ENCODE results near the gene MEAK7. TPM values are rescaled to one million over a fixed set of nuclear protein-coding genes. Genes with fewer than 3 reads are reported as not detected.

MEAK7 gene
- total and polyA plus RNA-seq, 2 donors: 4.4 to 7.3 TPM

- Histone ChIP-seq H3K27me3 (ENCODE audit: control insufficient read depth in 2 of 2, insufficient read depth in 1 of 2, low read length in 1 of 2) (no peaks in the 10 kb centered on the region), H3K36me3 (ENCODE audit: control insufficient read depth in 2 of 2, insufficient read depth in 2 of 2, low read length in 1 of 2) (no peaks in the 10 kb centered on the region), H3K4me3 (ENCODE audit: low read length in 2 of 2) (no peak overlapping the region), H3K27ac (ENCODE audit: low read depth in 1 of 2, low read length in 1 of 2) (no peak overlapping the region), H3K4me1 (ENCODE audit: control insufficient read depth in 2 of 2, insufficient read depth in 2 of 2, low read length in 2 of 2) (no peaks in the 10 kb centered on the region), H3K9me3 (ENCODE audit: control insufficient read depth in 2 of 2, insufficient read depth in 1 of 2, low read length in 1 of 2) (peaks cover 0 to 3% of the 10 kb centered on the region in 2 donors)
- WGBS: 97% methylated on average over 7 of the region's 7 CpGs
- DNase-seq (ENCODE audit: low read depth in 6 of 9, low spot score in 9 of 9): no peak
These were observed 33.1 kb downstream of the MEAK7 start for GRCh38 chr16:84471316-84471715.

GRCh38 chr16:84467709-84468108 is 36.8 kb downstream of the MEAK7 start:
- Histone ChIP-seq H3K27me3 (ENCODE audit: control insufficient read depth in 2 of 2, insufficient read depth in 1 of 2, low read length in 1 of 2) (no peaks in the 10 kb centered on the region), H3K27ac (ENCODE audit: low read depth in 1 of 2, low read length in 1 of 2) (no peak overlapping the region), H3K4me3 (ENCODE audit: low read length in 2 of 2) (no peak overlapping the region), H3K9me3 (ENCODE audit: control insufficient read depth in 2 of 2, insufficient read depth in 1 of 2, low read length in 1 of 2) (peaks cover 0 to 3% of the 10 kb centered on the region in 2 donors), H3K4me1 (ENCODE audit: control insufficient read depth in 2 of 2, insufficient read depth in 2 of 2, low read length in 2 of 2) (no peaks in the 10 kb centered on the region), H3K36me3 (ENCODE audit: control insufficient read depth in 2 of 2, insufficient read depth in 2 of 2, low read length in 1 of 2) (no peaks in the 10 kb centered on the region)
- no peak for DNase-seq (ENCODE audit: low read depth in 6 of 9, low spot score in 9 of 9)

GRCh38 chr16:84467256-84467655 is 37.2 kb downstream of the MEAK7 start:
- no peak overlapping the region for H3K4me3 ChIP-seq (ENCODE audit: low read length in 2 of 2)
- no peak overlapping the region for H3K27ac ChIP-seq (ENCODE audit: low read depth in 1 of 2, low read length in 1 of 2)
- no peaks in the 10 kb centered on the region for H3K27me3 ChIP-seq (ENCODE audit: control insufficient read depth in 2 of 2, insufficient read depth in 1 of 2, low read length in 1 of 2)
- no peak for DNase-seq (ENCODE audit: low read depth in 6 of 9, low spot score in 9 of 9)
- WGBS: 91% methylated on average over 1 of the region's 1 CpG
- no peaks in the 10 kb centered on the region for H3K36me3 ChIP-seq (ENCODE audit: control insufficient read depth in 2 of 2, insufficient read depth in 2 of 2, low read length in 1 of 2)
- no peaks in the 10 kb centered on the region for H3K4me1 ChIP-seq (ENCODE audit: control insufficient read depth in 2 of 2, insufficient read depth in 2 of 2, low read length in 2 of 2)
- H3K9me3 ChIP-seq (ENCODE audit: control insufficient read depth in 2 of 2, insufficient read depth in 1 of 2, low read length in 1 of 2): peaks cover 0 to 3% of the 10 kb centered on the region in 2 donors

GRCh38 chr16:84466692-84467091 is 37.8 kb downstream of the MEAK7 start:
- no peaks in the 10 kb centered on the region for H3K36me3 ChIP-seq (ENCODE audit: control insufficient read depth in 2 of 2, insufficient read depth in 2 of 2, low read length in 1 of 2)
- peaks cover 0 to 3% of the 10 kb centered on the region in 2 donors for H3K9me3 ChIP-seq (ENCODE audit: control insufficient read depth in 2 of 2, insufficient read depth in 1 of 2, low read length in 1 of 2)
- H3K4me3 ChIP-seq (ENCODE audit: low read length in 2 of 2): no peak overlapping the region
- 47% methylated on average over 4 of the region's 4 CpGs for WGBS
- no peaks in the 10 kb centered on the region for H3K27me3 ChIP-seq (ENCODE audit: control insufficient read depth in 2 of 2, insufficient read depth in 1 of 2, low read length in 1 of 2)
- no peak for DNase-seq (ENCODE audit: low read depth in 6 of 9, low spot score in 9 of 9)
- no peaks in the 10 kb centered on the region for H3K4me1 ChIP-seq (ENCODE audit: control insufficient read depth in 2 of 2, insufficient read depth in 2 of 2, low read length in 2 of 2)
- no peak overlapping the region for H3K27ac ChIP-seq (ENCODE audit: low read depth in 1 of 2, low read length in 1 of 2)

GRCh38 chr16:84465154-84465553 is 39.3 kb downstream of the MEAK7 start:
- no peaks in the 10 kb centered on the region for H3K36me3 ChIP-seq (ENCODE audit: control insufficient read depth in 2 of 2, insufficient read depth in 2 of 2, low read length in 1 of 2)
- H3K27ac ChIP-seq (ENCODE audit: low read depth in 1 of 2, low read length in 1 of 2): no peak overlapping the region
- no peak overlapping the region for H3K4me3 ChIP-seq (ENCODE audit: low read length in 2 of 2)
- H3K27me3 ChIP-seq (ENCODE audit: control insufficient read depth in 2 of 2, insufficient read depth in 1 of 2, low read length in 1 of 2): no peaks in the 10 kb centered on the region
- 98% methylated on average over 6 of the region's 6 CpGs for WGBS
- H3K4me1 ChIP-seq (ENCODE audit: control insufficient read depth in 2 of 2, insufficient read depth in 2 of 2, low read length in 2 of 2): no peaks in the 10 kb centered on the region
- no peak for DNase-seq (ENCODE audit: low read depth in 6 of 9, low spot score in 9 of 9)
- H3K9me3 ChIP-seq (ENCODE audit: control insufficient read depth in 2 of 2, insufficient read depth in 1 of 2, low read length in 1 of 2): peaks cover 0 to 3% of the 10 kb centered on the region in 2 donors

GRCh38 chr16:84464116-84464515 is 40.3 kb downstream of the MEAK7 start:
- WGBS: 95% methylated on average over 6 of the region's 6 CpGs
- no peak overlapping the region for H3K4me3 ChIP-seq (ENCODE audit: low read length in 2 of 2)
- peaks cover 0 to 6% of the 10 kb centered on the region in 2 donors for H3K9me3 ChIP-seq (ENCODE audit: control insufficient read depth in 2 of 2, insufficient read depth in 1 of 2, low read length in 1 of 2)
- H3K27ac ChIP-seq (ENCODE audit: low read depth in 1 of 2, low read length in 1 of 2): no peak overlapping the region
- no peaks in the 10 kb centered on the region for H3K4me1 ChIP-seq (ENCODE audit: control insufficient read depth in 2 of 2, insufficient read depth in 2 of 2, low read length in 2 of 2)
- no peaks in the 10 kb centered on the region for H3K36me3 ChIP-seq (ENCODE audit: control insufficient read depth in 2 of 2, insufficient read depth in 2 of 2, low read length in 1 of 2)
- DNase-seq (ENCODE audit: low read depth in 6 of 9, low spot score in 9 of 9): no peak
- no peaks in the 10 kb centered on the region for H3K27me3 ChIP-seq (ENCODE audit: control insufficient read depth in 2 of 2, insufficient read depth in 1 of 2, low read length in 1 of 2)

GRCh38 chr16:84463221-84463620 is 41.2 kb downstream of the MEAK7 start:
- 91% methylated on average over 7 of the region's 7 CpGs for WGBS
- no peaks in the 10 kb centered on the region for H3K36me3 ChIP-seq (ENCODE audit: control insufficient read depth in 2 of 2, insufficient read depth in 2 of 2, low read length in 1 of 2)
- no peak overlapping the region for H3K27ac ChIP-seq (ENCODE audit: low read depth in 1 of 2, low read length in 1 of 2)
- peaks cover 0 to 12% of the 10 kb centered on the region in 2 donors for H3K9me3 ChIP-seq (ENCODE audit: control insufficient read depth in 2 of 2, insufficient read depth in 1 of 2, low read length in 1 of 2)
- no peak for DNase-seq (ENCODE audit: low read depth in 6 of 9, low spot score in 9 of 9)
- no peaks in the 10 kb centered on the region for H3K27me3 ChIP-seq (ENCODE audit: control insufficient read depth in 2 of 2, insufficient read depth in 1 of 2, low read length in 1 of 2)
- H3K4me3 ChIP-seq (ENCODE audit: low read length in 2 of 2): no peak overlapping the region
- H3K4me1 ChIP-seq (ENCODE audit: control insufficient read depth in 2 of 2, insufficient read depth in 2 of 2, low read length in 2 of 2): no peaks in the 10 kb centered on the region

GRCh38 chr16:84462296-84463210 is 41.9 kb downstream of the MEAK7 start:
- Histone ChIP-seq H3K36me3 (ENCODE audit: control insufficient read depth in 2 of 2, insufficient read depth in 2 of 2, low read length in 1 of 2) (no peaks in the 10 kb centered on the region), H3K4me3 (ENCODE audit: low read length in 2 of 2) (no peak overlapping the region), H3K27ac (ENCODE audit: low read depth in 1 of 2, low read length in 1 of 2) (no peak overlapping the region), H3K27me3 (ENCODE audit: control insufficient read depth in 2 of 2, insufficient read depth in 1 of 2, low read length in 1 of 2) (no peaks in the 10 kb centered on the region), H3K9me3 (ENCODE audit: control insufficient read depth in 2 of 2, insufficient read depth in 1 of 2, low read length in 1 of 2) (peaks cover 0 to 12% of the 10 kb centered on the region in 2 donors), H3K4me1 (ENCODE audit: control insufficient read depth in 2 of 2, insufficient read depth in 2 of 2, low read length in 2 of 2) (no peaks in the 10 kb centered on the region)
- 92% methylated on average over 24 of the region's 24 CpGs for WGBS
- no peak for DNase-seq (ENCODE audit: low read depth in 6 of 9, low spot score in 9 of 9)

GRCh38 chr16:84461413-84462295 is 42.8 kb downstream of the MEAK7 start:
- Histone ChIP-seq H3K9me3 (ENCODE audit: control insufficient read depth in 2 of 2, insufficient read depth in 1 of 2, low read length in 1 of 2) (peaks cover 0 to 9% of the 10 kb centered on the region in 2 donors), H3K27ac (ENCODE audit: low read depth in 1 of 2, low read length in 1 of 2) (no peak overlapping the region), H3K27me3 (ENCODE audit: control insufficient read depth in 2 of 2, insufficient read depth in 1 of 2, low read length in 1 of 2) (no peaks in the 10 kb centered on the region), H3K36me3 (ENCODE audit: control insufficient read depth in 2 of 2, insufficient read depth in 2 of 2, low read length in 1 of 2) (no peaks in the 10 kb centered on the region), H3K4me1 (ENCODE audit: control insufficient read depth in 2 of 2, insufficient read depth in 2 of 2, low read length in 2 of 2) (no peaks in the 10 kb centered on the region), H3K4me3 (ENCODE audit: low read length in 2 of 2) (no peak overlapping the region)
- WGBS: 95% methylated on average over 30 of the region's 30 CpGs
- DNase-seq (ENCODE audit: low read depth in 6 of 9, low spot score in 9 of 9): no peak
